DMS114 treated with DMSO at 0.1 percent for 48 hours (cell line): Measurements from ENCODE around the gene SDF2L1.
"Not testable (repeated sequence)": the region's sequence is repeated elsewhere in the genome, so short reads cannot be mapped to it uniquely, and the experiment has no call there.

Experiments used
- DNase-seq: peaks from one replicate; lab custom pipeline; 2025; ENCODE audit not compliant: unreplicated experiment; lab: John Stamatoyannopoulos, UW

The SDF2L1 gene

GRCh38 chr22:21686634-21687393 is 44.7 kb downstream of the SDF2L1 start:
- DNase-seq = no peak

GRCh38 chr22:21687685-21688259 is 45.7 kb downstream of the SDF2L1 start:
- no peak for DNase-seq

- DNase-seq = no peak
Measured at GRCh38 chr22:21688341-21688705, 46.2 kb downstream of the SDF2L1 start.

- no peak for DNase-seq
Measured at GRCh38 chr22:21688706-21689381, 46.7 kb downstream of the SDF2L1 start.

GRCh38 chr22:21690401-21690801 is 48.3 kb downstream of the SDF2L1 start:
- DNase-seq = no peak

GRCh38 chr22:21691816-21692215 is 49.7 kb downstream of the SDF2L1 start:
- no peak for DNase-seq

- not testable (repeated sequence) for DNase-seq
Measured at GRCh38 chr22:21692856-21693255, 50.8 kb downstream of the SDF2L1 start.

- DNase-seq = no peak
Measured at GRCh38 chr22:21693333-21693998, 51.4 kb downstream of the SDF2L1 start.
